ENCODE measurements around the gene AKAP1.

- TF ChIP-seq CTCF (IDR thresholded peaks at IDR 0.05) = no peak
- TF ChIP-seq POLR2A (IDR thresholded peaks at IDR 0.05) = no peak
- no peak for TF ChIP-seq EP300 (IDR thresholded peaks at IDR 0.05)
These were observed 14.1 kb downstream of the AKAP1 start for GRCh38 chr17:57099165-57099564.
